WTC11 (cell line): ENCODE measurements around the gene HCRTR1.

Source experiments
- ATF2 ChIP-seq: sonication (generic); formaldehyde crosslinking; IDR thresholded peaks from 2 replicates; pipeline ENCODE4 v1.8.1; 2022; ENCODE audit warnings: low read depth, missing genetic modification reagents, borderline replicate concordance
- CBFB ChIP-seq: sonication (generic); formaldehyde crosslinking; IDR thresholded peaks from 2 replicates; pipeline ENCODE4 v1.8.1; 2022; ENCODE audit warnings: mild to moderate bottlenecking, low read depth, missing genetic modification reagents
- JUN ChIP-seq: sonication (generic); formaldehyde crosslinking; IDR thresholded peaks from 2 replicates; pipeline ENCODE4 v1.8.0; 2023; ENCODE audit warnings: mild to moderate bottlenecking, missing genetic modification reagents
- SMAD3 ChIP-seq: sonication (generic); formaldehyde crosslinking; IDR thresholded peaks from 2 replicates; pipeline ENCODE4 v1.8.0; 2022; ENCODE audit warnings: missing genetic modification reagents, mild to moderate bottlenecking, borderline replicate concordance
- SP1 ChIP-seq: sonication (generic); formaldehyde crosslinking; conservative IDR thresholded peaks from 2 replicates; pipeline ENCODE4 v1.8.1; 2022; ENCODE audit warnings: missing genetic modification reagents
- STAT6 ChIP-seq: sonication (generic); formaldehyde crosslinking; conservative IDR thresholded peaks from 2 replicates; pipeline ENCODE4 v1.8.1; 2023; ENCODE audit warnings: mild to moderate bottlenecking, low read depth, missing genetic modification reagents, moderate library complexity
- ZBTB21 ChIP-seq: sonication (generic); formaldehyde crosslinking; IDR thresholded peaks from 2 replicates; pipeline ENCODE4 v1.8.1; 2023; ENCODE audit warnings: mild to moderate bottlenecking, missing genetic modification reagents, borderline replicate concordance
- ZNF232 ChIP-seq: sonication (generic); formaldehyde crosslinking; IDR thresholded peaks from 2 replicates; pipeline ENCODE4 v1.8.0; 2022; ENCODE audit warnings: mild to moderate bottlenecking, missing genetic modification reagents
- TF ChIP-seq, protein P1 (sequence below): fragments of 200-600 bp; IDR thresholded peaks from 2 replicates; pipeline ENCODE4 v1.8.0; 2022; ENCODE audit warnings: antibody characterized with exemption

GRCh38 chr1:31624731-31625514 is 7.4 kb downstream of the HCRTR1 start:
- TF ChIP-seq SP1 (no peak), ZNF232 (CRISPR knock-in tag) (no peak), ZBTB21 (no peak), STAT6 (CRISPR knock-in tag) (no peak), ATF2 (no peak), SMAD3 (CRISPR knock-in tag) (no peak), CBFB (CRISPR knock-in tag) (no peak), JUN (no peak)
- TF ChIP-seq, protein P1, sequence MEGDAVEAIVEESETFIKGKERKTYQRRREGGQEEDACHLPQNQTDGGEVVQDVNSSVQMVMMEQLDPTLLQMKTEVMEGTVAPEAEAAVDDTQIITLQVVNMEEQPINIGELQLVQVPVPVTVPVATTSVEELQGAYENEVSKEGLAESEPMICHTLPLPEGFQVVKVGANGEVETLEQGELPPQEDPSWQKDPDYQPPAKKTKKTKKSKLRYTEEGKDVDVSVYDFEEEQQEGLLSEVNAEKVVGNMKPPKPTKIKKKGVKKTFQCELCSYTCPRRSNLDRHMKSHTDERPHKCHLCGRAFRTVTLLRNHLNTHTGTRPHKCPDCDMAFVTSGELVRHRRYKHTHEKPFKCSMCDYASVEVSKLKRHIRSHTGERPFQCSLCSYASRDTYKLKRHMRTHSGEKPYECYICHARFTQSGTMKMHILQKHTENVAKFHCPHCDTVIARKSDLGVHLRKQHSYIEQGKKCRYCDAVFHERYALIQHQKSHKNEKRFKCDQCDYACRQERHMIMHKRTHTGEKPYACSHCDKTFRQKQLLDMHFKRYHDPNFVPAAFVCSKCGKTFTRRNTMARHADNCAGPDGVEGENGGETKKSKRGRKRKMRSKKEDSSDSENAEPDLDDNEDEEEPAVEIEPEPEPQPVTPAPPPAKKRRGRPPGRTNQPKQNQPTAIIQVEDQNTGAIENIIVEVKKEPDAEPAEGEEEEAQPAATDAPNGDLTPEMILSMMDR, result no peak
